Measurements from ENCODE around the gene MPL.

MPL gene

DNA sequence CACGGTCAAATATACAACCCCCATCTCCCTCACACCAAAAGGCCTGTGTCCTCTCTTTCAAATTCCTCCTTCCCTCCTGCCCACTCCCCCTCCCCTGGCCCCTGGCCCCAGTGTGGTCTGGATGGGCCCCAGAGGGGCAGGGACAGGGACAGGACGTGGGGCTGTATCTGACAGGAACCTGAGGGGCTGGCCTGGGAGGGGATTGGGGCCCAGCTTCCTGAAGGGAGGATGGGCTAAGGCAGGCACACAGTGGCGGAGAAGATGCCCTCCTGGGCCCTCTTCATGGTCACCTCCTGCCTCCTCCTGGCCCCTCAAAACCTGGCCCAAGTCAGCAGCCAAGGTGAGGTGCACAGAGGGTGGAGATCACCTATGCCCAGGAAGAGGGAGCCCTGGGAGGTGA, at the start of gene MPL:
MPL (plus strand) TSS at position 231 of the 400 bp plus-strand sequence; CDS start at position 262, 31 bp downstream.
- DNase-seq: no peak

DNA sequence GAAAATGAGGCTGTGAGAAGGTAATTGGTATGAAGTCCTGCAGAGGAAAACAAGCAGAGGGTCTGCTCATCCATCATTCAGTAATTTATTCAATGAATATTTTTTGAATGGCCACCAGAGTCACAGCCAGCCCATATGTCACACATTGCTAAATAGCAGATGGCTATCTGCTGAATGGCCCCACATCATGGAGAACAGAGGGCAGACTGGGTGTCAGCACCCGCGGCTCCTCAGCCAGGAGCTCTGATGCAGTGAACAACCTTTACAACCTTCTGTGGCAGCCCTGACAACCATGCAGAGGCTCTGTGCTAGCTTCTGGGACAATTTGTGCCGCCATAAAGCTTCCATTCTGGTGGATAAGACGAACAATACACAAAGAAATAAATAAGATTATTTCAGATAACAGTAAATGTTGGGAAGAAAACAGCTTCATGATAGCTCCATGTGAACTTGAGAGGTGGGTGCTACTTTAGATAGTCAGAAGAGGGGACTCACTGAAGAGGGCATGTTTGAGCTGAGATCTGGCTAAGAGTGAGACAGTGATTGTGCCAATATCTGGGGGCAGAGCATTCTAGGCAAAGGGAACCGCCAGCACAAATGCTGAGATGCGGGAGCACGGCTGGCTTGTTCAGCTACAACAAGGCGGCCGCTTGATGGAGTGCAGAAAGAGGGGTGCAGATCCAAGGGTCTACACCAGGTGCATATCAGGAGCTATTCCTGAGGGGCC, 49.4 kb upstream of the MPL start:
- DNase-seq: no peak

DNA sequence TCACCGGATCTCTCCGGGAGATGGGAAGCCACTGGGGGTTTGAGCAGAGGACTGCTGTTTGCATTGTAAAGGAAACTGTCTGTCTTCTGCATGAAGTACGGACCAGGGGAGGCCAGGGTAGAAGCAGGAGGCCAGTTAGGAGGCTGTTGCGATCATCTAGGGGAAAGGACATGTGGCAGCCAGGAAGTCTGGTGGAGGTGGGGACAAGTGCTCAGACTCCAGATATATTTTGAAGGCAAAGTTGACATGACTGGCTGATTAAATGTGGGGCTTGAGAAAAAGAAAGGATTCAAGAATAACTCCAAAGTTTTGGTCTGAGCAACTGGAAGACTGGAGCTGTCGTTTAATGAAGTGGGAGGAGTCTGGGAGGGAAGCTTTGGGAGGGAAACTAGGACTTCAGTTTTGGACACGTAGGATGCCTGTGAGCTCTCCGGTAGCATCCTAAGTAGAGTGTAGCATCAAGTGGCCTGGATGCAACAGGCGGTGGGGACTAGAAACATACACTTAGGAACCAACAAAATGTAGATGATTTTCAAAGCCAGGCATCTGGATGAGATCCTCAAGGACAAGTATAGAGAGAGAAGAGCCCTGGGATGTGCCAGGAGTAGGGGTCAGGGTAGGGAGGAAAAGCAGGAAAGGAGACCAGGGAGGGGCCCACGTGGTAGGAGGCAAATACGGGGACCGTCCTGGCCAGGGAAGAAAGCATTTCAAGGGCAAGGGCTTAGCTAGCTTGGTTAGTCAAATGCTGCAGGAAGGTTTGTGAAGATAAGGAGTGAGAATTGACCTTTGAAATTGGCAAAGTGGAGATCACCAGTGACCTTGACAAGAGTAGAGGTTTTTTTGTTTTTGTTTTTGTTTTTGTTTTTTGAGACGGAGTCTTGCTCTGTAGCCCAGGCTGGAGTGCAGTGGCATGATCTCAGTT, 48.6 kb upstream of the MPL start:
- DNase-seq: no peak

- no peak for DNase-seq
Measured at GRCh38 chr1:43292216-43292615, 45.4 kb upstream of the MPL start.

- DNase-seq: no peak
Measured at GRCh38 chr1:43292679-43293078, 44.9 kb upstream of the MPL start.

GRCh38 chr1:43293176-43293575, 44.4 kb upstream of the MPL start:
- no peak for DNase-seq

DNA sequence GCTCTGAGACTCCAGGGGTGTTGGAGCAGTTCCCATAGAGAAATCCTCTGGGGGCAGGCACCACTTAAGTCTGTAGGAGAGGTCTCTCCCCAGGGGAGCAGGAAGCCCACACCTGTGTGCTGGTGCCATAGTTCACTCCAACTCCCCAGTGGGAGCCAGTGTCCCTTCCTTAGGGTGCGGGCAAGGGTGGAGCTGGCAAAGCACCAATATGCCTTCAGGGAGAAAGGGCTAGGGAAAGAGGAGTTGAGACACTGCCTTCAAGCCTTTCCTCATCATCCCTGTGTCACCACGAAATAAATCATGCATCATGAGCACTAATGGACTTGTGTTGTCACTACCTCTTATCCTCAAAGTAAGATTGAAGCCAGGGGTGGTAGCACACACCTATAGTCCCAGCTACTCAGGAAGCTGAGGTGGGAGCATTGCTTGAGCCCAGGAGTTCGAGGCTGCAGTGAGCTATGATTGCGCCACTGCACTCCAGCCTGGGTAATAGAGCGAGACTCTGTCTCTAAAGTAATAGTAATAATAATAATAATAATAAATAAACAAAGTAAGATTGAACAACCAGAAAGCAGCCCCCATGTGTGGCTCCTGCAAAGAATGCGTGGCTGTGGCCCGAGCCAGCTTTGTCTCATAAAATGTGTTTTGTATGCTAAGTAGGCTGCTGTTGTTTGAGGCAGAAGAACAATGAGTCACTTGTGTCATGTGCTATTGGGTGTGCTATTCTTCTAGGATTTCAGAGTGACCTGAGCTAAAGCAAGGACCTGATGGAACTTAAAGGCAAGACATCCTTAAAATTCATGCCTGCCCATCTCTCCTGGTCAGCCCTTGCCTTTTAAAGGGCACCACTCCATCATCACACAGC, 43.5 kb upstream of the MPL start:
- DNase-seq: no peak

DNA sequence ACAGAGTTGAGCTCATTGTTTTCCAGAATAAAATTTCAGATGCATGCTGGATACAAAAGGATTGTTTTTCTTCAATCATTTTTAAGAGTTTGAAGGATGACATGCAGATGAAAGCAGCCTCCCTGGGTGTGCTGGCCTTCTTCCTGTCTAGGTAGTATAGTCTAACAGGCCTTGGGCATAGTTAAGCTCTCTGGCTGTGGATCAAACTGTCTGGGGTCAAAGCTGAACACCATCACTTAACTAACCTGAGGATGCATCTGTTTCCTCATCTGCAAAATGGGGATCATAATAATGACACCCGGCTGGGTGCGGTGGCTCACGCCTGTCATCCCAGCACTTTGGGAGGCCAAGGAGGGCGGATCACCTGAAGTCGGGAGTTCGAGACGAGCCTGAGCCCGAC, 42.9 kb upstream of the MPL start:
- DNase-seq: no peak

DNA sequence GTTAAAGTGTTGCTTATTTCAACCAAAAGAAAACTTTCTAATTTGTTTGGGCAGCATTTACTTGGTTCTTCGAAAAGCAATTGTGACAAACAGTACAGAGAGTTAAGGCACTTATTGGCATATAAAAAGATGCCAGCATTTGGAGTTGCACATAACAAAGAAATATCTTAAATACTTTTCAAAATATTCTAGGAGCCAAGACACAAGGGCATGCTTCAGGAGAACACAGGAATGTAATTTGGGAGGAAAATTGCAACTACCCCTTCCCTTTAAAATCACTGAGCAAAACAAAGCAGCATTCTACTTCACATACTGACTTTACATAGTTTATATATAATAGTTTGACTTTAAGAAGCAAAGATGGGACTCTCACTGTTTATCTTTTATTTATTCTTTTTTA, 41.4 kb upstream of the MPL start:
- no peak for DNase-seq

DNA sequence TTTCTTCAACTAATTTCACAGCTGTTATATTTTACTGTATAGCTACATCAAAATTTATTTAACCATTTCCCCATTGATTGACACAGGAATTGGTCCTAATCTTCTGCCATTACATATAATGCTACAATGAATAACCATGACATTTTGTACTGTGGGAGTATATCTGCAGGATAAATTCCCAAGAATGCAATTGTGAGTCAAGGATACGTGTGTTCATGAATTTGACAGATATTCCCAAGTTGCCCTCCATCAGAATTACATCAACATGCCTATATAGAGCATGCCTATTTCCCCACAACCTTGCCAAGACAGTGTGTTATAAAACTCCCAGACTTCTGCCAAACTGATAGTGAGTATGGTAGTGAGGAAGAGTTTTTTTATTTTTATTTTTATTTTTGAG, 39.6 kb upstream of the MPL start:
- DNase-seq: no peak

- no peak for DNase-seq
Measured at GRCh38 chr1:43299101-43299500, 38.5 kb upstream of the MPL start.

DNA sequence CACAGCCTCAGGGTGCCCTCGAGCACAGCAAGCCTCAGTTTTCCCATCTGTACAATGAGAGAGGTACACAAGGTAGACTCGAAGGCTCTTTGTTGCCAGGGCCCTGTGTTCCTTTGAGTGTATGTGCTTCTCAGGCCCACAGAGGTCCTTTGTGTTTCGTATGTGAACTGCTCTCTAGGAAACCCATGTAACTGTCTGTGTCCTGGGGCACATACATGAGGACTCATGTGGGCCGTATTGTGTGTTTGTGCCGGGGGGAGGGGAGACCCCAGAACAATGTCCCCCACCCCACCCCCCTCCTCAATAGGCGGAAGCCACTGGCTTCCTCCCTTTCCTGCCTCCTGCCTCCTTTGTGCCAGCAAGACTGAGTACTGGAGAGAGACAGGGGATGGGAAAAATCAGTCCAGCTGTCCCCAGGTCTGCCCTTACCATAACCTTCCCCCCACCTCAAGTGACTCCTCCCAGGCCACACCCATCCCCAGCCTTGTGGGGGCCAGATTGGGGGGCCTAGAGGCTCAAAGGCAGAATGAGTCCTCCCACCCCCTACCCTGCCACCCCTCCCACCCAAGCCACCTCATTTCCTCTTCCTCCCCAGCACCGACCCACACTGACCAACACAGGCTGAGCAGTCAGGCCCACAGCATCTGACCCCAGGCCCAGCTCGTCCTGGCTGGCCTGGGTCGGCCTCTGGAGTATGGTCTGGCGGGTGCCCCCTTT, 37.1 kb upstream of the MPL start, which contains the start of gene TIE1:
TIE1 (plus strand) TSS at position 605 of the 717 bp plus-strand sequence; CDS start at position 695, 90 bp downstream.
- no peak for DNase-seq

- DNase-seq: no peak
Measured at GRCh38 chr1:43302201-43302600, 35.4 kb upstream of the MPL start.

DNA sequence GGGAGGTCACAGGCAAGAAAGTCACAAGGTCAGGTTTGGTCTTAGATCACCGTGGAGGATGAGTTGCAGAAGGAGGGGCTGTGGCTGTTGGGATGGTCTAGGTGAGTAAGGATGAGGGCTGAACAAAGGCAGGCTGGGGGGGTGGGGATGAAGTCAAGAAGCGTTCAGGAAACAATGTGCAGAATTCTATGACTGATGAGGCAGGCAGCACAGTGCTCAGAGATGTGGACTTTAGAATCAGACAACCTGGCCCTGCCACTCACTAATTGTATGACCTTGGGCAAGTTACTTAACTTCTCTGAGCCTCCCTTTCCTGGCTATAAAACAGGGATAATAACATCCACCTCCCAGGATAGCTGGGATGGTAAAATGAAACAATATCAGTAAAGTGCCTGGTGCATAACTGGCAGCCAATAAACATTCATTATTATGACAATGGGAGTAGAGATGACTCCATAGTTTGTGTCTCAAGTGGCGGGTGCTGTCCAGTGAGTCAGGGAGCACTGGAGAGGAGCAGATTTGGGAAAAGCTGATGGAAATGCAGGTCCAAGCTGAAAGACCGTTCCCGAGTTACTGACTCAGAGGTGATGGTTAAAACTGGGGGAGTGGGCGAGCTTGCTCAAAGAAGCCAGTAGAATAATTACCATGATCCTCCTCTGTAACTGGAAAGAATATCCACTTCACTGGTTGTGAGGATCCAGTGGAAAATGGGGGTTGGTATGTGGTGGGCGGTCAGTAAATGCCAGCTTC, 34.7 kb upstream of the MPL start:
- no peak for DNase-seq

DNA sequence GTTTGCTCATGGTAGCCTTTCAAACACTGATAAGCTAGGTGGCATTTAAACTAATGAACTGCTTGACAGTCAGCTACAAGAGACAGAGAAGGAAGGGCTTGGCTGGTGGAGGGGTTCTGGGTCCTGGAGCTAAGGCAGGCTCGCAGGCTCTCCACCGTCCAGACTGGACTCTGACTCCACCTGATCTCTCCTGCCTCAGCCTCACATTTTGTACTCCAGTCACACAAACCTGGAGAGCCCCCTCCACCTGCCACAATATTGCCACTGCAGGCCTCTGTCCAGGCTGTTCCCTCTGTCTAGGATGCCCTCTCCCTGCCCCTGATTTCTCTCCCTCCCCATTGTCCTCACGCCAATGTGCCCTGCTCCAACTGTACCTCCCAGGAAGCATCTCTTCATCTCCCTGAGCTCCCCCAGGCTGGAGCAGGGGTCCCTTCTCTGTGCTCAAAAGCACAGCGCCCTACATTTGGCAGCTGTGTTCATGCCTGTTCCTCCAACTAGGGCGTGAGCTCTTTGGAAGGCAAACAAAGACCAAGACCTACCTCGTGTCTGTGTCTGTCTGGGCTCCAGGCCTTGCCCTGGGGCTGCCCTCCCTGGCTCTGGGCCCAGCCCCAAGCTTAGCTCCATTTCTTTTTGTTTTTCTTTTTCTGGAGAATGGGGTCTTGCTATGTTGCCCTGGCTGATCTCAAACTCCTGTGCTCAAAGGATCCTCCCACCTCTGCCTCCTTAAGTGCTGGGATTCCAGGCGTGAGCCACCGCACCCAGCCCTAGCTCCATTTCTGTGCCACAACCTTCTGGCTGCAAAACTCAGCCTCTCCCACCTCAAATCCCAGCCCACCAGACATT, 33.9 kb upstream of the MPL start:
- DNase-seq: no peak

DNA sequence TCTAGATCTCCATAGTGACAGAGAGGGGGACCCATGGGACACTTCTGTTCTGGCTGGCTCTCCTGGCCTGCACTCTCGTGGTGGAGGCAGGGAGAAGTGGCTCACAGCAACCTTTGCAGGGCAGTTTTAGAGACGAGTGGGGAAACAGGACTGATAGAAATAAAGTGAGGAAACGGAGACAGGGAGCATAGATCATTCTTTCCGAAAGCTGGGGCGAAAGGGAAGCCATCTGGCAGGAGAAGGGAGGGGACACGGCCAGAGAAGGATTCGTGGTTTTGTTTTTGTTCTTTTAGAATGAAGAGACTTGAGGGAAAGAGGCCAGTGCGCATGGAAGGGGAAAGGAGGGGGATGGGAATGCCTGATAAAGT, 33.3 kb upstream of the MPL start:
- DNase-seq: no peak

GRCh38 chr1:43304771-43305300, 32.8 kb upstream of the MPL start:
- DNase-seq: no peak

DNA sequence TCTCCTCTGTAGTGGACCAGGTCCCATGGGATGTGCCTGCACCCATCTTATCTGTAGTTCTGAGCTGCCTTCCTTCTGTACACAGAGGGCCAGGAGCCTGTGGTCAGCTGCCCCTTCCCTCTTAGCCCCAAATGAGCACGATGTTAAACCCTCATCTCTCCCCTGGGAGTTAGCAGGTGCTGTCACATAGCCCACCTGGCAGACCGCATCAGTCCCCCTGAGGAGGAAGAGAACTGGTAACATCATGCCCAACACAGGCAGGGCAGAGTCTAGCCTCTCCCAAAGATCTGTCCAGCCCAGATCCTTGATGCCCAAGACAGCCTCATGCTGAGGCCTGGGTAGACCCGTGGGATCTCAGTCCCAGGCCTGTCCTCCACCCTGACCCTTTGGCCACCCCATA, 32.2 kb upstream of the MPL start:
- DNase-seq: no peak

GRCh38 chr1:43305926-43306687, 31.5 kb upstream of the MPL start:
- no peak for DNase-seq

All from activated CD4-positive, alpha-beta T cell treated with anti-CD3 and anti-CD28 coated beads, Interleukin-2, amount 50 U/mL, for 16 hours (primary cell).